CD14-positive monocyte (primary cell): ENCODE measurements around the gene SPTLC2. TPM values are rescaled to one million over a fixed set of nuclear protein-coding genes. Genes with fewer than 3 reads are reported as not detected.
"Not testable (repeated sequence)": the region's sequence is repeated elsewhere in the genome, so short reads cannot be mapped to it uniquely, and the experiment has no call there.

Experiments
- DNase-seq, 3 donors: peaks; one replicate each; pipeline ENCODE4 v3.0.0-alpha.2; 2011 to 2022
- H2AFZ ChIP-seq: 2 replicates; pipeline ENCODE4 v1.6.0; 2012; ENCODE audit warnings: mild to moderate bottlenecking, low read depth, low read length, inconsistent platforms; ENCODE audit not compliant: insufficient read depth, poor library complexity, severe bottlenecking
- H3K27ac ChIP-seq, 2 donors: 1 replicate in 1 of 2; 2 replicates in 1 of 2; pipeline ENCODE4 v1.5.1; 2012 to 2013; ENCODE audit warnings: low read length in 2 of 2, control low read depth in 1 of 2, inconsistent platforms in 1 of 2, low read depth in 1 of 2, mild to moderate bottlenecking in 1 of 2
- H3K27me3 ChIP-seq, 2 donors: one replicate each; pipeline versions ENCODE4 v1.6.0 to v1.6.1; 2011 to 2013; ENCODE audit warnings: low read length in 2 of 2; ENCODE audit not compliant: control insufficient read depth in 2 of 2, insufficient read depth in 2 of 2
- H3K36me3 ChIP-seq, 2 donors: replicated peaks in 1 of 2; 1 replicate in 1 of 2; 2 replicates in 1 of 2; pipeline versions ENCODE4 v1.5.1 to v1.6.1; 2012 to 2013; ENCODE audit warnings: low read length in 2 of 2, control low read depth in 1 of 2, inconsistent platforms in 1 of 2, mild to moderate bottlenecking in 1 of 2; ENCODE audit not compliant: insufficient read depth in 2 of 2, control insufficient read depth in 1 of 2
- H3K4me1 ChIP-seq, 2 donors: 1 replicate in 1 of 2; 2 replicates in 1 of 2; pipeline versions ENCODE4 v1.5.1 to v1.6.1; 2012 to 2013; ENCODE audit warnings: low read length in 2 of 2, control low read depth in 1 of 2, inconsistent platforms in 1 of 2, mild to moderate bottlenecking in 1 of 2, moderate library complexity in 1 of 2; ENCODE audit not compliant: insufficient read depth in 2 of 2, control insufficient read depth in 1 of 2
- H3K4me2 ChIP-seq: replicated peaks from 2 replicates; pipeline ENCODE3; 2012; ENCODE audit warnings: low read length, moderate library complexity, mild to moderate bottlenecking; ENCODE audit not compliant: poor library complexity, severe bottlenecking; ENCODE audit errors: extremely low read depth
- H3K4me3 ChIP-seq, 3 experiments: fragments of 200-600 bp in 1 of 3; sonication (generic) in 1 of 3; replicated peaks in 1 of 3; 1 replicate in 2 of 3; 2 replicates in 1 of 3; pipeline ENCODE4 v1.5.1; 2011 to 2013; ENCODE audit warnings: low read length in 3 of 3, mild to moderate bottlenecking in 3 of 3, control low read depth in 2 of 3, low read depth in 2 of 3, inconsistent platforms in 1 of 3, moderate library complexity in 1 of 3
- H3K79me2 ChIP-seq: 2 replicates; pipeline ENCODE4 v1.6.0; 2012; ENCODE audit warnings: mild to moderate bottlenecking, control low read depth, inconsistent platforms, low read length, moderate library complexity; ENCODE audit not compliant: insufficient read depth
- H3K9ac ChIP-seq: 2 replicates; pipeline ENCODE4 v1.6.0; 2017; ENCODE audit warnings: low read length, mild to moderate bottlenecking; ENCODE audit not compliant: insufficient read depth, poor library complexity, severe bottlenecking
- H3K9me3 ChIP-seq, 2 donors: replicated peaks in 1 of 2; 1 replicate in 1 of 2; 2 replicates in 1 of 2; pipeline versions ENCODE4 v1.5.1 to v1.6.1; 2012 to 2013; ENCODE audit warnings: low read length in 2 of 2, control low read depth in 1 of 2; ENCODE audit not compliant: control insufficient read depth in 1 of 2, insufficient read depth in 1 of 2
- H4K20me1 ChIP-seq: 2 replicates; pipeline ENCODE4 v1.6.0; 2012; ENCODE audit warnings: mild to moderate bottlenecking, low read length, control low read depth, moderate library complexity; ENCODE audit not compliant: insufficient read depth
- H3K27ac Mint-ChIP-seq, 7 donors: one replicate each; pipeline ENCODE4 v1.8.0; 2020; ENCODE audit warnings: mild to moderate bottlenecking in 7 of 7, mixed read lengths in 7 of 7, moderate library complexity in 6 of 7, inconsistent platforms in 2 of 7
- H3K27me3 Mint-ChIP-seq, 3 donors: one replicate each; pipeline ENCODE4 v1.8.0; 2021 to 2022; ENCODE audit warnings: low read depth in 3 of 3, mild to moderate bottlenecking in 3 of 3, mixed read lengths in 3 of 3, moderate library complexity in 3 of 3, inconsistent platforms in 1 of 3
- H3K36me3 Mint-ChIP-seq, 2 donors: one replicate each; pipeline ENCODE4 v1.8.0; 2020; ENCODE audit warnings: mixed read lengths in 2 of 2, inconsistent platforms in 1 of 2, mild to moderate bottlenecking in 1 of 2
- H3K4me1 Mint-ChIP-seq: one replicate; pipeline ENCODE4 v1.8.0; 2020; ENCODE audit warnings: mild to moderate bottlenecking, mixed read lengths
- H3K4me3 Mint-ChIP-seq, 2 donors: one replicate each; pipeline ENCODE4 v1.8.0; 2020; ENCODE audit warnings: mild to moderate bottlenecking in 2 of 2, mixed read lengths in 2 of 2, moderate library complexity in 1 of 2
- H3K9me3 Mint-ChIP-seq, 7 donors: one replicate each; pipeline ENCODE4 v1.8.0; 2020 to 2022; ENCODE audit warnings: mixed read lengths in 7 of 7, mild to moderate bottlenecking in 6 of 7, moderate library complexity in 6 of 7, inconsistent platforms in 2 of 7
- CTCF ChIP-seq: fragments of 200-600 bp; IDR thresholded peaks from one replicate; pipeline ENCODE4 v1.8.0; 2022; ENCODE audit warnings: antibody characterized with exemption, mild to moderate bottlenecking
- WGBS: methylation state at CpG from one replicate; pipeline ENCODE4 v1.1.5; 2013; ENCODE audit warnings: missing lambda C conversion rate; ENCODE audit not compliant: insufficient coverage; 5-methylcytosine and 5-hydroxymethylcytosine counted together
- intact Hi-C, 2 donors: fragments of 100-400 bp; cut with micrococcal nuclease; formaldehyde crosslinking; loops; one replicate each; pipeline versions ENCODE4 v1.15.0 to v1.15.1; 2023
- polyA plus RNA-seq, 3 donors: library from polyadenylated mRNA; depleted of rRNA in 1 of 3; unstranded in 2 of 3; stranded (reverse) in 1 of 3; fragments of 300-500 nt in 2 of 3; fragments of >200 nt in 1 of 3; fragmentation: Illumina TruSeq in 2 of 3; gene quantifications; 1 replicate in 2 of 3; 2 replicates in 1 of 3; pipeline ENCODE4 v1.2.3, GENCODE V29; 2012 to 2021

Gene SPTLC2
- polyA plus RNA-seq, 3 donors = 38.1 to 81.9 (median 73.1) TPM

GRCh38 chr14:77590845-77591485, 25.5 kb downstream of the SPTLC2 start:
- Mint-ChIP-seq H3K4me3 (peak overlapping the region; percentile 71 to 89), H3K9me3 (peaks cover 0 to 2% (median 0%) of the 10 kb centered on the region in 7 donors), H3K4me1 (peaks cover 77% of the 10 kb centered on the region), H3K36me3 (peaks cover 27 to 46% of the 10 kb centered on the region in 2 donors), H3K27me3 (peaks cover 0 to 2% (median 0%) of the 10 kb centered on the region in 3 donors), H3K27ac (peak overlapping the region; percentile 85 to 97 (median 97))
- H3K36me3 ChIP-seq = peaks cover 17 to 24% of the 10 kb centered on the region in 2 donors
- no peak for TF ChIP-seq CTCF
- intact Hi-C loops = no loop called here
- peaks cover 94% of the 10 kb centered on the region for H3K79me2 ChIP-seq
- WGBS = no CpG with 5 or more reads among the region's 6 CpGs
- peak; percentile 24 to 45 (median 26) for DNase-seq
- peaks cover 3% of the 10 kb centered on the region for H4K20me1 ChIP-seq
- H3K4me3 ChIP-seq = peak overlapping the region; percentile 43 to 88 (median 73)
- H3K27me3 ChIP-seq = no peaks in the 10 kb centered on the region
- peak overlapping the region; percentile 52 for H3K9ac ChIP-seq
- H2AFZ ChIP-seq = no peak overlapping the region
- H3K27ac ChIP-seq = peak overlapping the region; percentile 65 to 82
- H3K4me1 ChIP-seq = peaks cover 71 to 72% of the 10 kb centered on the region in 2 donors
- H3K9me3 ChIP-seq = no peaks in the 10 kb centered on the region
- H3K4me2 ChIP-seq = peak overlapping the region; percentile 70

DNA sequence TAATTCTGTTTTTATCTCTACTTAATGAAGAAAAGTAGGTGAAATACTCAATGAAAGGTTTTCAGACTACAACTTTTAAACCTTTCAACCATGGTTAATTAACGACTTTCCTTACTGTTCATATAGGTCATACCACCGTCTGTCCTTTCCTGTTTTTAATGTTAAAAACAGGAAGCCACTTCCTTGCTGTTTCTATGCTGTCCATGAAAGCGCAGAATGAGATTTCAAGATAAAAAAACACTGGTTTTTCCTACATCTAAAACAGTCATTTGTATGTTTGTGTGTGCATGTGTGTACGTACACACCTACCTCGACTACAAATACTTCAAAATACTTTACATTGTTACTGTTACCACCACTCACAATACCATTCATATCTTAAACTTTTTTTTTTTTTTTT, 27.3 kb downstream of the SPTLC2 start:
- peaks cover 57 to 61% of the 10 kb centered on the region in 2 donors for H3K4me1 ChIP-seq
- peak overlapping the region; percentile 61 to 82 for H3K27ac ChIP-seq
- intact Hi-C loops = no loop called here
- no peaks in the 10 kb centered on the region for H3K9me3 ChIP-seq
- peak overlapping the region; percentile 4 to 59 (median 14) for H3K4me3 ChIP-seq
- Mint-ChIP-seq H3K36me3 (peaks cover 21 to 33% of the 10 kb centered on the region in 2 donors), H3K4me3 (peak overlapping the region in 1 of 2 donors; percentile 39), H3K27ac (peak overlapping the region; percentile 84 to 97 (median 90)), H3K9me3 (peaks cover 0 to 2% (median 0%) of the 10 kb centered on the region in 7 donors), H3K4me1 (peaks cover 68% of the 10 kb centered on the region), H3K27me3 (peaks cover 0 to 2% (median 0%) of the 10 kb centered on the region in 3 donors)
- no peak for TF ChIP-seq CTCF
- H3K79me2 ChIP-seq = peaks cover 94% of the 10 kb centered on the region
- H3K27me3 ChIP-seq = no peaks in the 10 kb centered on the region
- DNase-seq = peak in 2 of 3 donors; percentile 24 to 60
- H3K4me2 ChIP-seq = peak overlapping the region; percentile 39
- peaks cover 21% of the 10 kb centered on the region for H4K20me1 ChIP-seq
- no peak overlapping the region for H3K9ac ChIP-seq
- H2AFZ ChIP-seq = no peak overlapping the region
- whole genome bisulfite sequencing = no CpG with 5 or more reads among the region's 5 CpGs
- H3K36me3 ChIP-seq = peaks cover 2 to 12% of the 10 kb centered on the region in 2 donors

DNA sequence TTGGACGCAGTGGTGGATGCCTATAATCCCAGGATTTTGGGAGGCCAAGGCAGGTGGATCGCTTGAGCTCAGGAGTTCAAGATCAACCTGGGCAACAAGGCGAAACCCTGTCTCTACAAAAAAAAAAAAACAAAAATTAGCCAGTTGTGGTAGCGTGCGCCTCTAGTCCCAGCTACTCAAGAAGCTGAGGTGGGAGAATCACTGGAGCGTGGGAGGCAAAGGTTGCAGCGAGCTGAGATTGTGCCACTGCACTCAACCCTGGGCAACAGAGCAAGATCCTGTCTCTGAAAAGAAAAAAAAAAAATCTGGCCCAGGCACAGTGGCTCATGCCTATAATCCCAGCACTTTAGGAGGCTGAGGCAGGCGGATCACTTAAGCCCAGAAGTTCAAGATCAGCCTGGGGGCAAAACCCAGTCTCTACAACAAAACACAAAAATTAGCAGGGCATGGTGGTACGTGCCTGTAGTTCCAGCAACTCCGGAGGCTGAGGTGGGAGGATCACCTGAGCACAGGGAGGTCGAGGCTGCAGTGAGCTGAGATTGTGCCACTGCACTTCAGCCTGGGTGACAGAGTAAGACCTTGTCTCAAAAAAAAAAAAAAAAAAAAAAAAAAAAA, 27.9 kb downstream of the SPTLC2 start:
- H3K9ac ChIP-seq, H3K9me3 Mint-ChIP-seq, H3K27me3 Mint-ChIP-seq, H3K9me3 ChIP-seq, H3K27me3 ChIP-seq, DNase-seq, intact Hi-C loops, H2AFZ ChIP-seq: not testable (repeated sequence)
- Histone ChIP-seq H3K27ac (peak overlapping the region; percentile 61 to 82), H3K79me2 (peaks cover 98% of the 10 kb centered on the region), H3K36me3 (peaks cover 2 to 12% of the 10 kb centered on the region in 2 donors), H4K20me1 (peaks cover 26% of the 10 kb centered on the region), H3K4me3 (peak overlapping the region in 2 of 3 experiments; percentile 4 to 59), H3K4me1 (peaks cover 52 to 56% of the 10 kb centered on the region in 2 donors), H3K4me2 (peak overlapping the region; percentile 39)
- Mint-ChIP-seq H3K36me3 (peaks cover 21 to 33% of the 10 kb centered on the region in 2 donors), H3K4me1 (peaks cover 62% of the 10 kb centered on the region), H3K4me3 (peak overlapping the region; percentile 69 to 81), H3K27ac (peak overlapping the region; percentile 81 to 90 (median 88))
- 100% methylated on average over 4 of the region's 11 CpGs for WGBS
